ENCODE data around the gene NPIPB6.
A peak's percentile ranks its signal among the peaks of the same experiment; 100 is the strongest.

The NPIPB6 gene

DNA sequence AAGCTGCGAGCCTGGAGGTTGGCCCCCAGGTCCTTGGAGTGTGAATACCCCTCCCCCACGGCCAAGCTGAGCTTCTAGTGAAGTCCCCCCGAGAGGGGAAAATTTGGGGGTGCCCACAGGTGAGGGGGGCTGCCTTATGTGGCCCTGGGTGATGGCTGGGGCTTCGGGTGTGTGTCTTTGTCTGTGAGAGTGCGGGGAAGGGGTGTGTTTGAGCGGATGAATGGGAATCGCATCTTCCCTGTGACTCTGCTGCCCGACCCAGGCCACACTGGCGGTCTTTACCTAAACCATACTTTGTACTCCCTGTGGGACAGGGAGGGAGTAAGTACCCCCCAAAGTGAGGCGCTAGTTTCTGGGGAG is 69.7 kb downstream of the NPIPB6 start:
- no peak for TF ChIP-seq EZH2phosphoT487 (IDR thresholded peaks at IDR 0.05; ENCODE audit: low read depth)
- TF ChIP-seq, protein P1, sequence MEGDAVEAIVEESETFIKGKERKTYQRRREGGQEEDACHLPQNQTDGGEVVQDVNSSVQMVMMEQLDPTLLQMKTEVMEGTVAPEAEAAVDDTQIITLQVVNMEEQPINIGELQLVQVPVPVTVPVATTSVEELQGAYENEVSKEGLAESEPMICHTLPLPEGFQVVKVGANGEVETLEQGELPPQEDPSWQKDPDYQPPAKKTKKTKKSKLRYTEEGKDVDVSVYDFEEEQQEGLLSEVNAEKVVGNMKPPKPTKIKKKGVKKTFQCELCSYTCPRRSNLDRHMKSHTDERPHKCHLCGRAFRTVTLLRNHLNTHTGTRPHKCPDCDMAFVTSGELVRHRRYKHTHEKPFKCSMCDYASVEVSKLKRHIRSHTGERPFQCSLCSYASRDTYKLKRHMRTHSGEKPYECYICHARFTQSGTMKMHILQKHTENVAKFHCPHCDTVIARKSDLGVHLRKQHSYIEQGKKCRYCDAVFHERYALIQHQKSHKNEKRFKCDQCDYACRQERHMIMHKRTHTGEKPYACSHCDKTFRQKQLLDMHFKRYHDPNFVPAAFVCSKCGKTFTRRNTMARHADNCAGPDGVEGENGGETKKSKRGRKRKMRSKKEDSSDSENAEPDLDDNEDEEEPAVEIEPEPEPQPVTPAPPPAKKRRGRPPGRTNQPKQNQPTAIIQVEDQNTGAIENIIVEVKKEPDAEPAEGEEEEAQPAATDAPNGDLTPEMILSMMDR (IDR thresholded peaks at IDR 0.05; ENCODE audit: low read depth, low read length): no peak
- Histone ChIP-seq H3K4me1 (ENCODE audit: low read length) (peaks cover 5% of the 10 kb centered on the region; the same call in 1 of the 2 replicates), H3K4me2 (ENCODE audit: low read length) (no peak overlapping the region), H2AFZ (ENCODE audit: low read depth, low read length) (no peak overlapping the region), H3K9ac (ENCODE audit: low read length) (no peak overlapping the region), H4K20me1 (ENCODE audit: insufficient read depth, low read length) (no peaks in the 10 kb centered on the region), H3K27me3 (ENCODE audit: low read depth, low read length) (peaks cover 12% of the 10 kb centered on the region), H3K27ac (ENCODE audit: low read length) (no peak overlapping the region), H3K36me3 (replicated peaks; ENCODE audit: low read depth, low read length) (no peaks in the 10 kb centered on the region), H3K79me2 (ENCODE audit: low read length) (no peaks in the 10 kb centered on the region), H3K4me3 (ENCODE audit: low read length) (no peak overlapping the region), H3K9me3 (ENCODE audit: insufficient read depth, low read length) (no peaks in the 10 kb centered on the region)

GRCh38 chr16:28292731-28293600 is 70.3 kb downstream of the NPIPB6 start:
- Histone ChIP-seq H3K36me3 (replicated peaks; ENCODE audit: low read depth, low read length) (no peaks in the 10 kb centered on the region), H3K9ac (ENCODE audit: low read length) (peak overlapping the region; percentile 72), H3K4me3 (ENCODE audit: low read length) (peak overlapping the region; percentile 86), H3K4me2 (ENCODE audit: low read length) (peak overlapping the region; percentile 95), H2AFZ (ENCODE audit: low read depth, low read length) (peak overlapping the region; percentile 67; the same call in 1 of the 2 replicates), H3K4me1 (ENCODE audit: low read length) (peaks cover 5% of the 10 kb centered on the region; the same call in 1 of the 2 replicates), H3K9me3 (ENCODE audit: insufficient read depth, low read length) (no peaks in the 10 kb centered on the region), H3K27me3 (ENCODE audit: low read depth, low read length) (peaks cover 12% of the 10 kb centered on the region), H3K27ac (ENCODE audit: low read length) (no peak overlapping the region), H3K79me2 (ENCODE audit: low read length) (no peaks in the 10 kb centered on the region), H4K20me1 (ENCODE audit: insufficient read depth, low read length) (no peaks in the 10 kb centered on the region)
- TF ChIP-seq, protein P1 (IDR thresholded peaks at IDR 0.05; ENCODE audit: low read depth, low read length): no peak
- no peak for TF ChIP-seq EZH2phosphoT487 (IDR thresholded peaks at IDR 0.05; ENCODE audit: low read depth)
